Neural progenitor cell (in vitro differentiated cells): Measurements from ENCODE around the gene MAGI2. TPM values are rescaled to one million over a fixed set of nuclear protein-coding genes. Genes with fewer than 3 reads are reported as not detected.

Experiments
- DNase-seq: peaks from one replicate; pipeline ENCODE4 v3.0.0-alpha.2; 2016; ENCODE audit warnings: low spot score
- H2AFZ ChIP-seq: fragments of 200-600 bp; sonication (generic); replicated peaks from 2 replicates; pipeline ENCODE4 v1.6.1; 2016; ENCODE audit warnings: antibody characterized with exemption
- H3F3A ChIP-seq: fragments of 200-600 bp; sonication (generic); 2 replicates; pipeline ENCODE4 v1.6.1; 2016; ENCODE audit warnings: antibody characterized with exemption, low read depth
- H3K27ac ChIP-seq: fragments of 200-600 bp; sonication (generic); 2 replicates; pipeline ENCODE4 v1.5.1; 2016; ENCODE audit warnings: mild to moderate bottlenecking
- H3K27me3 ChIP-seq: fragments of 200-600 bp; sonication (generic); 2 replicates; pipeline ENCODE4 v1.6.1; 2016; ENCODE audit warnings: mild to moderate bottlenecking, moderate library complexity
- H3K36me3 ChIP-seq: fragments of 200-600 bp; sonication (generic); 2 replicates; pipeline ENCODE4 v1.5.1; 2016
- H3K4me1 ChIP-seq: fragments of 200-600 bp; sonication (generic); 2 replicates; pipeline ENCODE4 v1.6.1; 2016; ENCODE audit warnings: mixed run types
- H3K4me2 ChIP-seq: fragments of 200-600 bp; sonication (generic); 2 replicates; pipeline ENCODE4 v1.6.1; 2016
- H3K4me3 ChIP-seq: fragments of 200-600 bp; sonication (generic); 2 replicates; pipeline ENCODE4 v1.5.1; 2016
- H3K79me2 ChIP-seq: fragments of 200-600 bp; sonication (generic); 2 replicates; pipeline ENCODE4 v1.6.1; 2016; ENCODE audit warnings: low read depth
- H3K9ac ChIP-seq: fragments of 200-600 bp; sonication (generic); 2 replicates; pipeline ENCODE4 v1.6.1; 2016
- H3K9me3 ChIP-seq: fragments of 200-600 bp; sonication (generic); 2 replicates; pipeline ENCODE4 v1.5.1; 2016; ENCODE audit warnings: low read depth
- H4K20me1 ChIP-seq: fragments of 200-600 bp; sonication (generic); 2 replicates; pipeline ENCODE4 v1.6.1; 2016; ENCODE audit warnings: low read depth
- H3K27ac Mint-ChIP-seq: 3 replicates; pipeline ENCODE4 v1.8.0; 2021; ENCODE audit warnings: mixed read lengths
- H3K27me3 Mint-ChIP-seq: 2 replicates; pipeline ENCODE4 v1.8.0; 2022; ENCODE audit warnings: low read depth, mild to moderate bottlenecking, inconsistent platforms, moderate library complexity, mixed read lengths; ENCODE audit not compliant: insufficient read depth
- H3K36me3 Mint-ChIP-seq: 3 replicates; pipeline ENCODE4 v1.8.0; 2021; ENCODE audit warnings: mixed read lengths
- H3K4me1 Mint-ChIP-seq: 3 replicates; pipeline ENCODE4 v1.8.0; 2021; ENCODE audit warnings: mixed read lengths
- H3K4me3 Mint-ChIP-seq: 3 replicates; pipeline ENCODE4 v1.8.0; 2021; ENCODE audit warnings: mild to moderate bottlenecking, moderate library complexity, mixed read lengths
- H3K9me3 Mint-ChIP-seq: 3 replicates; pipeline ENCODE4 v1.8.0; 2020; ENCODE audit warnings: mixed read lengths
- EZH2 ChIP-seq: fragments of 200-600 bp; sonication (generic); IDR thresholded peaks from 2 replicates; pipeline ENCODE4 v1.6.1; 2017; ENCODE audit warnings: antibody characterized with exemption, mild to moderate bottlenecking, moderate library complexity
- EZH2phosphoT487 ChIP-seq: fragments of 200-600 bp; sonication (generic); IDR thresholded peaks from 2 replicates; pipeline ENCODE4 v1.6.1; 2017; ENCODE audit warnings: antibody characterized with exemption
- total RNA-seq: library from RNA; depleted of rRNA; stranded (reverse); fragments of >200 nt; gene quantifications from 2 replicates; pipeline ENCODE4 v1.2.3, GENCODE V29; 2015; ENCODE audit warnings: low replicate concordance
- TF ChIP-seq, protein P1 (sequence below): fragments of 200-600 bp; sonication (generic); IDR thresholded peaks from 2 replicates; pipeline ENCODE4 v1.5.1; 2017; ENCODE audit warnings: antibody characterized with exemption, mild to moderate bottlenecking

Gene MAGI2
- total RNA-seq, 1 donor from 2014 or later: 5.8 TPM

DNA sequence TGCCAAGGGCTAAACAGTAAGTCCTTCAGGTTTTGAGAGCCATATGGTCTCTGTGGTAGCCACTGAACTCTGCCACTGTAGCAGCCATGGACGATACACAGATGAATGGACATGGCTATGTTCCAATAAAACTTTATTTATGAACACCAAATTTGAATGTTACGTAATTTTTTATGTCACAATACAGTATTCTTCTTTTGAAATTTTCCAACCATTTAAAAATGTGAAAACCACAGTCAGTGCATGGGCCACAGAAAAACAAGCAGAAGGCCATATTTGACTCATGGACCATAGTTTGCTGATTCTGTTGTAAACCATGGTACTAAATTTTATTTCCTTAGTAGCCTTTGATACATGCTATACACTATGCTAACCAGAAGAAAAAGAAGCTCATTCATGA is 361.8 kb downstream of the MAGI2 start:
- Mint-ChIP-seq H3K4me3 (no peak overlapping the region), H3K9me3 (peaks cover 7% of the 10 kb centered on the region), H3K27ac (no peak overlapping the region), H3K4me1 (no peaks in the 10 kb centered on the region), H3K27me3 (no peaks in the 10 kb centered on the region), H3K36me3 (no peaks in the 10 kb centered on the region)
- Histone ChIP-seq H3K4me3 (no peak overlapping the region), H3K79me2 (no peaks in the 10 kb centered on the region), H3K4me2 (no peak overlapping the region), H3K9me3 (no peaks in the 10 kb centered on the region), H3K27me3 (no peaks in the 10 kb centered on the region), H3F3A (no peaks in the 10 kb centered on the region), H3K36me3 (no peaks in the 10 kb centered on the region), H4K20me1 (no peaks in the 10 kb centered on the region), H3K27ac (no peak overlapping the region), H3K4me1 (no peaks in the 10 kb centered on the region), H2AFZ (no peak overlapping the region), H3K9ac (no peak overlapping the region)
- TF ChIP-seq, protein P1, sequence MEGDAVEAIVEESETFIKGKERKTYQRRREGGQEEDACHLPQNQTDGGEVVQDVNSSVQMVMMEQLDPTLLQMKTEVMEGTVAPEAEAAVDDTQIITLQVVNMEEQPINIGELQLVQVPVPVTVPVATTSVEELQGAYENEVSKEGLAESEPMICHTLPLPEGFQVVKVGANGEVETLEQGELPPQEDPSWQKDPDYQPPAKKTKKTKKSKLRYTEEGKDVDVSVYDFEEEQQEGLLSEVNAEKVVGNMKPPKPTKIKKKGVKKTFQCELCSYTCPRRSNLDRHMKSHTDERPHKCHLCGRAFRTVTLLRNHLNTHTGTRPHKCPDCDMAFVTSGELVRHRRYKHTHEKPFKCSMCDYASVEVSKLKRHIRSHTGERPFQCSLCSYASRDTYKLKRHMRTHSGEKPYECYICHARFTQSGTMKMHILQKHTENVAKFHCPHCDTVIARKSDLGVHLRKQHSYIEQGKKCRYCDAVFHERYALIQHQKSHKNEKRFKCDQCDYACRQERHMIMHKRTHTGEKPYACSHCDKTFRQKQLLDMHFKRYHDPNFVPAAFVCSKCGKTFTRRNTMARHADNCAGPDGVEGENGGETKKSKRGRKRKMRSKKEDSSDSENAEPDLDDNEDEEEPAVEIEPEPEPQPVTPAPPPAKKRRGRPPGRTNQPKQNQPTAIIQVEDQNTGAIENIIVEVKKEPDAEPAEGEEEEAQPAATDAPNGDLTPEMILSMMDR: no peak
- no peak for TF ChIP-seq EZH2phosphoT487
- TF ChIP-seq EZH2: no peak
- no peak for DNase-seq

DNA sequence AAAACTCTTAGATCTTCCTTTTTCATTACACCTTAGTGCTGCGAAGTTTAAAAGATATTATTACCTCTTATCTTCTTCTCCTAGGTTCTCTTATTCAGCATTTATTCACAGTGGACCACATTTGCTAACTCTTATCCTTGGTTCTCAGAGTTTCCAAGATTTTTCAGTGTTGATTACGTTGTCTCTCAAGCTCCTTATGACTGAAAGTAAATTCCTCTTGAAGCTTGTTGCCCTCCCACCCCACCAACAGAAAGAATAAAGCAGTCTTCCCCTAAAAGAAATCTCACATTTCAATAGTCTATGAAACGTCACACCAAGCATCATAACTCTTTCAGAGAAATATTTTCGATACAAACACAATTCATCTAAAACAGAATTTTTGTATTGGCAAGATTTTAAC is 362.5 kb downstream of the MAGI2 start:
- Mint-ChIP-seq H3K4me1 (no peaks in the 10 kb centered on the region), H3K36me3 (no peaks in the 10 kb centered on the region), H3K27me3 (no peaks in the 10 kb centered on the region), H3K4me3 (no peak overlapping the region), H3K9me3 (peaks cover 7% of the 10 kb centered on the region), H3K27ac (no peak overlapping the region)
- no peak overlapping the region for H3K9ac ChIP-seq
- no peak overlapping the region for H3K4me3 ChIP-seq
- no peaks in the 10 kb centered on the region for H3K27me3 ChIP-seq
- no peaks in the 10 kb centered on the region for H3K36me3 ChIP-seq
- H3K79me2 ChIP-seq: no peaks in the 10 kb centered on the region
- no peak overlapping the region for H3K27ac ChIP-seq
- H3K4me2 ChIP-seq: no peak overlapping the region
- no peak overlapping the region for H2AFZ ChIP-seq
- no peaks in the 10 kb centered on the region for H4K20me1 ChIP-seq
- no peaks in the 10 kb centered on the region for H3K9me3 ChIP-seq
- no peaks in the 10 kb centered on the region for H3F3A ChIP-seq
- no peaks in the 10 kb centered on the region for H3K4me1 ChIP-seq
- TF ChIP-seq, protein P1: no peak
- TF ChIP-seq EZH2: no peak
- TF ChIP-seq EZH2phosphoT487: no peak
- DNase-seq: no peak

DNA sequence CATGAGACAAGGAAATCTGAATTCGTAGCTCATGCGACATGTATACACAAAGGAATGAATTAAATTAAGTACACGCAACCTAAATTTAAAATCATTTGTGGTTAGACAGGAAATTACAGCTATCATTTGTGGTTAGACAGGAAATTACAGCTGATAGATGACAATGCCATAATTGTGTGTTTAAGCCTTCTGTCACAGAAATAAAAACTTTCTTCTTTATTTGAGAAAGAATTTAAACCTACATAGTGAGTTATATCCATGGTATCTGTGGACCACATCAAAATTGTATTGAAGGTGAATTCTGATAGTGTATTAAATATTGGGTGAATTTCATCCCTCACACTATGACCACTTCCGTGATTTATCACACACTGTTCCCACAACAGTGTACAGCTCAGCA is 362.9 kb downstream of the MAGI2 start:
- DNase-seq: no peak
- Mint-ChIP-seq H3K4me1 (no peaks in the 10 kb centered on the region), H3K27ac (no peak overlapping the region), H3K36me3 (no peaks in the 10 kb centered on the region), H3K9me3 (peaks cover 7% of the 10 kb centered on the region), H3K27me3 (no peaks in the 10 kb centered on the region), H3K4me3 (no peak overlapping the region)
- Histone ChIP-seq H3K9ac (no peak overlapping the region), H3K9me3 (no peaks in the 10 kb centered on the region), H3K36me3 (no peaks in the 10 kb centered on the region), H3K79me2 (no peaks in the 10 kb centered on the region), H3K4me3 (no peak overlapping the region), H3F3A (no peaks in the 10 kb centered on the region), H3K4me2 (no peak overlapping the region), H4K20me1 (no peaks in the 10 kb centered on the region), H3K27ac (no peak overlapping the region), H3K27me3 (no peaks in the 10 kb centered on the region), H3K4me1 (no peaks in the 10 kb centered on the region), H2AFZ (no peak overlapping the region)
- TF ChIP-seq, protein P1: no peak
- TF ChIP-seq EZH2 (no peak), EZH2phosphoT487 (no peak)

DNA sequence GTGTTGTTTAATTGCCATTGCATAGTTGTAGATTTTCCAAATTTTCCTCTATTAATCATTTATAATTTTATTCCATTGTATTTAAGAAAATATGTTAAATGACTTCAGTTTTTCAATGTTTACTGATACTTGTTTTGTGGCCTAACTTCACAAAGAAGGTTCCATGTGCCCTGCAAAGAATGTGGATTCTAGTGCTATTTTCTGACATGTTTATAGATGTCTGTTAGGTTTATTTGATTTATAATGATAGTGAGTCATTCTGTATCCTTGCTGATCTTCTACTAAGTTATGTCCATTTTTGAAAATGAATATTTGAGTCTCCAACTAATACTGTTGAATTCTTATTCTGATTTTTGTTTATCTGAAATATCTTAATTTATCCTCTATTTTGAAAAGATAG is 369.0 kb downstream of the MAGI2 start:
- Histone ChIP-seq H3K27ac (no peak overlapping the region), H3K27me3 (no peaks in the 10 kb centered on the region), H3K79me2 (no peaks in the 10 kb centered on the region), H3K4me2 (no peak overlapping the region), H3K36me3 (no peaks in the 10 kb centered on the region), H3K4me1 (no peaks in the 10 kb centered on the region), H3K9me3 (no peaks in the 10 kb centered on the region), H4K20me1 (no peaks in the 10 kb centered on the region), H3K9ac (no peak overlapping the region), H2AFZ (no peak overlapping the region), H3F3A (no peaks in the 10 kb centered on the region), H3K4me3 (no peak overlapping the region)
- no peaks in the 10 kb centered on the region for H3K36me3 Mint-ChIP-seq
- H3K4me3 Mint-ChIP-seq: no peak overlapping the region
- H3K27me3 Mint-ChIP-seq: no peaks in the 10 kb centered on the region
- no peaks in the 10 kb centered on the region for H3K4me1 Mint-ChIP-seq
- H3K9me3 Mint-ChIP-seq: peaks cover 7% of the 10 kb centered on the region
- no peak overlapping the region for H3K27ac Mint-ChIP-seq
- TF ChIP-seq EZH2phosphoT487 (no peak), EZH2 (no peak)
- TF ChIP-seq, protein P1: no peak
- no peak for DNase-seq
